Fibroblast of the aortic adventitia (primary cell): ENCODE results near the gene EMX2. TPM values are rescaled to one million over a fixed set of nuclear protein-coding genes. Genes with fewer than 3 reads are reported as not detected.

Source experiments
- DNase-seq: peaks from one replicate; pipeline ENCODE4 v3.0.0-alpha.2; 2010; ENCODE audit warnings: low read depth
- H3K4me3 ChIP-seq: 2 replicates; pipeline ENCODE4 v1.5.1; 2011; ENCODE audit warnings: low read depth, mild to moderate bottlenecking, control low read depth, low read length, moderate library complexity
- total RNA-seq: library from RNA; depleted of rRNA; stranded (reverse); fragments of >200 nt; gene quantifications from 2 replicates; pipeline ENCODE4 v1.2.3, GENCODE V29; 2012; ENCODE audit warnings: low replicate concordance
- TF ChIP-seq, protein P1 (sequence below): IDR thresholded peaks from 2 replicates; pipeline ENCODE4 v1.5.1; 2011; ENCODE audit warnings: mild to moderate bottlenecking, low read length, control low read depth, inconsistent platforms; ENCODE audit not compliant: insufficient read depth

EMX2 gene
- total RNA-seq, 1 donor = 0.18 TPM

DNA sequence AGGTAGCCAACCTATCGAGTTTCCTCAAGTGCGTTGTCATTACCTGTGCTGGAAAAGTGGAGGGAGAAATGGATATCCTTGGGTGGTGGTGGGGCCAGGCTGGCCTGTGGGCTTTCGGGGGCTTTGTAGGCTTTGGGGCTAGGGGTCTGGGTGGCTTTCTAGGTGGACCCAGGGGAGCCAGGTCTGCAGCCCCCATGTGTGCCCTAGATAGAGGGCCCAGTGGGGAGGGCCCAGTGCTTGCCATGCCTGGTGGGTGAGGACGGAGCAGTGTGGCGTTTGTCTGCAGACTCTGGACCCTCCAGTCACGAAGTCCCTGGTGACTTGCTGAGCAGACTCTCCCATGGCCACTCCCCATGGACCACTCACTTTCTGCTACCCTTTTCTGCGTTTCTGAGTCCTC is 19.7 kb downstream of the EMX2 start:
- no peak for DNase-seq
- TF ChIP-seq, protein P1, sequence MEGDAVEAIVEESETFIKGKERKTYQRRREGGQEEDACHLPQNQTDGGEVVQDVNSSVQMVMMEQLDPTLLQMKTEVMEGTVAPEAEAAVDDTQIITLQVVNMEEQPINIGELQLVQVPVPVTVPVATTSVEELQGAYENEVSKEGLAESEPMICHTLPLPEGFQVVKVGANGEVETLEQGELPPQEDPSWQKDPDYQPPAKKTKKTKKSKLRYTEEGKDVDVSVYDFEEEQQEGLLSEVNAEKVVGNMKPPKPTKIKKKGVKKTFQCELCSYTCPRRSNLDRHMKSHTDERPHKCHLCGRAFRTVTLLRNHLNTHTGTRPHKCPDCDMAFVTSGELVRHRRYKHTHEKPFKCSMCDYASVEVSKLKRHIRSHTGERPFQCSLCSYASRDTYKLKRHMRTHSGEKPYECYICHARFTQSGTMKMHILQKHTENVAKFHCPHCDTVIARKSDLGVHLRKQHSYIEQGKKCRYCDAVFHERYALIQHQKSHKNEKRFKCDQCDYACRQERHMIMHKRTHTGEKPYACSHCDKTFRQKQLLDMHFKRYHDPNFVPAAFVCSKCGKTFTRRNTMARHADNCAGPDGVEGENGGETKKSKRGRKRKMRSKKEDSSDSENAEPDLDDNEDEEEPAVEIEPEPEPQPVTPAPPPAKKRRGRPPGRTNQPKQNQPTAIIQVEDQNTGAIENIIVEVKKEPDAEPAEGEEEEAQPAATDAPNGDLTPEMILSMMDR = no peak
- H3K4me3 ChIP-seq = no peak overlapping the region

DNA sequence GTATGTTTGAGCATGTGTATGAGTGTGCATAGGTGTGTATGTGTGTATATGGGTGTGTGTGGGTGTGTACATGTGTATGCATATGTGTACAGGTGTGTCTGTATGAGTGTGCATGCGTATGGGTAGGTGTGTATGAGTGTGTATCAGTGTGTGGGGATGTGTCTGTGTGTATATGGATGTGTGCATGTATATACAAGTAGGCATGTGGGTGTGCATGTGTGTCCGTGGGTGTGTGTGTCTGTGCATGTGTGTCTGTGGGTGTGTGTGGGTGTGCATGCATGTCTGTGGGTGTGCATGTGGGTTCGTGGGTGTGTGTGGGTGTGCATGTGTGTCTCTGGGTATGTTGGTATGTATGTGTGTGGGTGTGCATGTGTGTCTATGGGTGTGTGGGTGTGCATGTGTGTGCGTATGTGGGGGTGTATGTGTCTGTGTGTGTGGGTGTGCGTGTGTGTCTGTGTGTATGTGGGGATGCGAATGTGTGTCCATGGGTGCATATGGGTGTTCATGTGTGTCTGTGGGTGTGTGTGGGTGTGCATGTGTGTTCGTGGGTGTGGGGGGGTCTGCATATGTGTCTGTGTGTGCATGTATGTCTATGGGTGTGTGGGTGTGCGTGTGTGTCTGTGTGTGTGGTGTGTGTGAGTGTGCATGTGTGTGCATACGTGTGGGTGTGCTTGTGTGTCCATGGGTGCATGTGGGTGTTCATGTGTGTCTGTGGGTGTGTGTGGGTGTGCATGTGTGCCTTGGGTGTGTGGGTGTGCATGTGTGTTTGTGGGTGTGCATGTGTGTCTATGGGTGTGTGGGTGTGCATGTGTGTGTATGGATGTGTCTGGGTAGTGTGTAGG is 20.6 kb downstream of the EMX2 start:
- TF ChIP-seq, protein P1 = no peak
- DNase-seq = no peak

DNA sequence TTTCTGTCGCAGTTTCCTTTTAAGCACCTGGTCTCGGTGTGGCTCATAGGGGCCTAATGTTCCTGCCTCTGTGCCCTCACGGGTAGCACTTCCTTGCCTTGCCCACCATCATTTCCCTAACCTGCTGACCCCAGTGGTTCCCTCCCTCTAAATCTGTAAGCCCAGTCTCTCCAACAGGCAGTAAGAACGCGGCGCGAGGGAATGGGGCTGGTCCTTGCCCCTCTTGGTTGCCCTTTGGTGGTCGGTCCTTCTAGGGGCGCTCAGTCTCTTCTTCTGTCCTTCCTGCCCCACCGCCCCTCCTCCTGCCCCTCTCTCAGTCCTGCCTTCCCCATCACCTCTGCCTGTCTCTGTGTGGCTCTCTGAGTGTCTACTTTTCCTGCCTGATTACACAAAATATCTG is 21.2 kb downstream of the EMX2 start:
- TF ChIP-seq, protein P1 = no peak
- H3K4me3 ChIP-seq = no peak overlapping the region
- DNase-seq = no peak

More for the DNA sequence above, 20.6 kb downstream of the EMX2 start:
- no peak overlapping the region for H3K4me3 ChIP-seq

DNA sequence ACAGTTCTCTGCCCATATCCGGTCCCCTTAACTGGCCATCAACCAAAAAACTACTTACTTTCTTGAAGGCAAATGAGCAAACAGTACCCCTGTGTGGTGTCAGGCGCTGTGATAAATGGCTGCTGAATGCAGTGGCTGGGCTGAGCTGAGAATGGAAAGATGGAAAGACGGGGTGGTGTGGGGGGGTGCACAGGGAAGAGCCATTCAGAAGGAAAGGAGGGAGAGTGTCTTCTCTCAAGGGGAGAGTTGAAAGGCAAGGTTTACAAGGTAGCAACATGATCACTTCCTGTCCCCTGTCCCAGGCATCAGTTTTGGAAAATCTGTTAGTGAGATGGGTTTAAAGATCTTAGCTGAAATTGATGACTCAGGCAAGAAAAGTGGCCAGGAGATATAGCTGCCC is 22.5 kb downstream of the EMX2 start:
- DNase-seq = no peak

DNA sequence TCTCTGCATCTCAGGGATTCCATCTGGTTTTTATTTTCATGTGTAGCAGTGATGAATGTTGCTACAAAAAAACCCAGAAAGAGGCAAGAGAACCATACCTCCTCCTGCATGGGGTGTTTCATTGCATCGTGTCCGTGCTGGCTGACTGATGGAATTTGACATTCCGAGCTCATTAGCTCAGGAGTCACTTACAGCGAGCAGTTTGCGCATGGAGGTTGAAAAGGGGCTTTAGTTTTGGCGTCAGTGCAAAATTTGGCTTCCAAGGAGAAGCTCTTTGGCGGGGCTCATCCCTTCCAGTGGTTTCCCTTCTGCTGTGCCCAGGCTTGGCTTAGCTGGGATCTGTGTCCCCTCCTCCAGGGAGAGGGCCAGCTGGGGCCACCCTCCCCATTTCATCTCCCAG is 25.8 kb downstream of the EMX2 start:
- DNase-seq = no peak
- TF ChIP-seq, protein P1 = no peak
- no peak overlapping the region for H3K4me3 ChIP-seq

More for the DNA sequence above, 22.5 kb downstream of the EMX2 start:
- H3K4me3 ChIP-seq = no peak overlapping the region
- TF ChIP-seq, protein P1 = no peak

DNA sequence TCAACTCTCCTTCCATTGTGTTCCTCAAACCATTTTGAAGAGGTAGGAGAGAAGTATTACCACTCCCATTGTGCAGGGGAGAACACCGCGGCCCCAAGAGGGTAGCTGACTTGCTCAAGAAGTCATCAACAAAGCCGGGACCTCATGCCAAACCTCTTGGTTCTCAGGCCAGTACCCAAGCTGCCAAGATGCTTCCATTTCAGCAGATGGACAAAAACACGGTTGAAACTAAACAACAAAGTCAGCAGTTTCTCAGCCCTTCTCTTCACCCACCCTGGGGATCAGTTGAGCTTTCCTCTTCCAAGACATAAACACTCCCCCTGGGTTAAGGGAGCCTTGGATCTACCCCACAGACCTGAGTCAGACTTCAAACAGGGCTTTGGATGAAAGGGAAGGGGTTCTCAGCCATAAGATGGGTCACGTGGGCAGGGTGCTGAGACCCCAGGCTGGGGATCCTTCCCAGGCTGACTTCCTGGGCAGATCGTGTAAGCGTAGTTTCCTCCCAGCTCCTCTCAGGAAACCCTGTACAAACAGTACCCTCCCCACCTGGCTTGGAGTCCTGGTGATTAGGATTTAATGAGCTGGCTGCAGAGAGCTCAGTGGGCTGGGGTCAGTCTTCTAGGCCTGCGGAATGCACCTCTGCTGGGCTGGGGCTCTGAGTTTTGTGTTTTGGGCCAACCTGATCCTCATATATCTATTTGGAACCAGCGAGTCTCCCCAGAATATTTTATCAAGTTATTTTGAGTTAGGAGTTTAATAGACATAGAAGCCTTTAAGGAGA is 27.3 kb downstream of the EMX2 start:
- TF ChIP-seq, protein P1 = no peak
- no peak for DNase-seq
- H3K4me3 ChIP-seq = no peak overlapping the region
